ENCODE data around the gene SLC13A3. TPM values are rescaled to one million over a fixed set of nuclear protein-coding genes. Genes with fewer than 3 reads are reported as not detected.

SLC13A3 gene
- total and polyA plus RNA-seq, 2 donors (not counting 3 experiments of a cell fraction or from before 2014, with no cell fraction given) = 0.11 to 0.40 TPM

- BruUV-seq (replicated peaks) = no TSS peak
- CTCF ChIA-PET = interaction anchor here (1.0 kb wide), 1 partner anchor 26 kb away, joined by 4 read pairs; no protein-coding TSS in a partner anchor
- Histone ChIP-seq H3K9me3 (replicated peaks; ENCODE audit: control insufficient read depth, insufficient read depth, low read length) (no peaks in the 10 kb centered on the region), H3K4me2 (ENCODE audit: insufficient read depth, low read length) (no peak overlapping the region), H3K27ac (ENCODE audit: insufficient read depth, low read depth, low read length) (no peak overlapping the region), H3K9me1 (replicated peaks; ENCODE audit: control insufficient read depth, extremely low read depth, insufficient read depth, low read length) (no peaks in the 10 kb centered on the region), H3K4me1 (ENCODE audit: control insufficient read depth, extremely low read depth, insufficient read depth, low read length) (no peaks in the 10 kb centered on the region), H3K36me3 (ENCODE audit: control insufficient read depth in 2 of 2, extremely low read depth in 1 of 2, insufficient read depth in 2 of 2, low read length in 2 of 2) (no peaks in the 10 kb centered on the region), H4K20me1 (replicated peaks; ENCODE audit: control insufficient read depth, extremely low read depth, insufficient read depth, low read length) (no peaks in the 10 kb centered on the region), H2AFZ (ENCODE audit: low read depth, low read length) (no peak overlapping the region), H3K27me3 (ENCODE audit: control insufficient read depth in 2 of 2, insufficient read depth in 2 of 2, low read length in 2 of 2) (no peaks in the 10 kb centered on the region), H3K9ac (replicated peaks; ENCODE audit: extremely low read depth, insufficient read depth, low read length) (no peak overlapping the region), H3K4me3 (replicated peaks in 1 of 3; ENCODE audit: insufficient read depth in 1 of 3, low read depth in 1 of 3, low read length in 3 of 3) (no peak overlapping the region), H3K79me2 (ENCODE audit: control insufficient read depth, insufficient read depth, low read length) (no peaks in the 10 kb centered on the region)
- intact Hi-C loops (cut with micrococcal nuclease) = no loop called here
- POLR2A ChIA-PET = no interaction called here
- no peak for TF ChIP-seq POLR2AphosphoS5 (IDR thresholded peaks at IDR 0.05; ENCODE audit: insufficient read depth, low read depth, low read length)
- no peak for TF ChIP-seq MAX (IDR thresholded peaks at IDR 0.05; ENCODE audit: insufficient read depth, insufficient read length)
- no peak for TF ChIP-seq JUN (IDR thresholded peaks at IDR 0.05; ENCODE audit: borderline replicate concordance, insufficient read depth, insufficient read length, low read depth)
- TF ChIP-seq MYC (IDR thresholded peaks at IDR 0.05; ENCODE audit: low read depth, low read length) = no peak
- TF ChIP-seq POLR2A (IDR thresholded peaks at IDR 0.05; ENCODE audit: low read depth, low read length) = no peak
- no peak for TF ChIP-seq EZH2 (IDR thresholded peaks at IDR 0.05; ENCODE audit: borderline replicate concordance, low read depth, low read length, severe bottlenecking)
- FAIRE-seq (no peak), DNase-seq (ENCODE audit: low read depth, low spot score) (no peak)
- dilution Hi-C loops (cut with MboI; ENCODE audit: extremely low pct_ligation_motif_present, low sequenced_read_pairs) = no loop called here
Observed at GRCh38 chr20:46587986-46588385, 63.3 kb downstream of the SLC13A3 start.

- H2AFZ ChIP-seq (ENCODE audit: low read depth, low read length) = no peak overlapping the region
- H3K4me1 ChIP-seq (ENCODE audit: control insufficient read depth, extremely low read depth, insufficient read depth, low read length) = no peaks in the 10 kb centered on the region
- DNase-seq (ENCODE audit: low read depth, low spot score) (no peak), FAIRE-seq (no peak)
- no peak overlapping the region for H3K9ac ChIP-seq (replicated peaks; ENCODE audit: extremely low read depth, insufficient read depth, low read length)
- no peaks in the 10 kb centered on the region for H3K27me3 ChIP-seq (ENCODE audit: control insufficient read depth in 2 of 2, insufficient read depth in 2 of 2, low read length in 2 of 2)
- CTCF ChIA-PET = interaction anchor here (1.0 to 1.1 kb wide), 2 partner anchors 18 to 93 kb away, joined by 3 to 4 read pairs; no protein-coding TSS in a partner anchor
- TF ChIP-seq MAX (IDR thresholded peaks at IDR 0.05; ENCODE audit: insufficient read depth, insufficient read length) (no peak), GATA2 (IDR thresholded peaks at IDR 0.05; ENCODE audit: insufficient read depth, insufficient read length, low read depth, low read length) (no peak), FOS (IDR thresholded peaks at IDR 0.05; ENCODE audit: borderline replicate concordance, insufficient read depth, low read length) (no peak), POLR2A (IDR thresholded peaks at IDR 0.05; ENCODE audit: low read depth, low read length) (no peak), EZH2 (IDR thresholded peaks at IDR 0.05; ENCODE audit: borderline replicate concordance, low read depth, low read length, severe bottlenecking) (no peak), CTCF (IDR thresholded peaks at IDR 0.05; ENCODE audit: extremely low read depth in 1 of 2, insufficient read depth in 1 of 2, low read depth in 1 of 2, low read length in 2 of 2) (no peak), POLR2AphosphoS5 (IDR thresholded peaks at IDR 0.05; ENCODE audit: insufficient read depth, low read depth, low read length) (no peak), MYC (IDR thresholded peaks at IDR 0.05; ENCODE audit: low read depth, low read length) (no peak), JUN (IDR thresholded peaks at IDR 0.05; ENCODE audit: borderline replicate concordance, insufficient read depth, insufficient read length, low read depth) (no peak)
- H3K36me3 ChIP-seq (ENCODE audit: control insufficient read depth in 2 of 2, extremely low read depth in 1 of 2, insufficient read depth in 2 of 2, low read length in 2 of 2) = no peaks in the 10 kb centered on the region
- no peaks in the 10 kb centered on the region for H3K9me1 ChIP-seq (replicated peaks; ENCODE audit: control insufficient read depth, extremely low read depth, insufficient read depth, low read length)
- POLR2A ChIA-PET = no interaction called here
- H3K4me2 ChIP-seq (ENCODE audit: insufficient read depth, low read length) = no peak overlapping the region
- dilution Hi-C loops (cut with MboI; ENCODE audit: extremely low pct_ligation_motif_present, low sequenced_read_pairs) = no loop called here
- intact Hi-C loops (cut with micrococcal nuclease) = no loop called here
- no TSS peak for BruUV-seq (replicated peaks)
- H3K9me3 ChIP-seq (replicated peaks; ENCODE audit: control insufficient read depth, insufficient read depth, low read length) = no peaks in the 10 kb centered on the region
- H3K27ac ChIP-seq (ENCODE audit: insufficient read depth, low read depth, low read length) = no peak overlapping the region
- H3K79me2 ChIP-seq (ENCODE audit: control insufficient read depth, insufficient read depth, low read length) = no peaks in the 10 kb centered on the region
- no peak overlapping the region for H3K4me3 ChIP-seq (replicated peaks in 1 of 3; ENCODE audit: insufficient read depth in 1 of 3, low read depth in 1 of 3, low read length in 3 of 3)
- H4K20me1 ChIP-seq (replicated peaks; ENCODE audit: control insufficient read depth, extremely low read depth, insufficient read depth, low read length) = no peaks in the 10 kb centered on the region
Observed at GRCh38 chr20:46586724-46587123, 64.5 kb downstream of the SLC13A3 start.
